ENCODE data around the gene ADAMTS2.

Gene ADAMTS2

DNA sequence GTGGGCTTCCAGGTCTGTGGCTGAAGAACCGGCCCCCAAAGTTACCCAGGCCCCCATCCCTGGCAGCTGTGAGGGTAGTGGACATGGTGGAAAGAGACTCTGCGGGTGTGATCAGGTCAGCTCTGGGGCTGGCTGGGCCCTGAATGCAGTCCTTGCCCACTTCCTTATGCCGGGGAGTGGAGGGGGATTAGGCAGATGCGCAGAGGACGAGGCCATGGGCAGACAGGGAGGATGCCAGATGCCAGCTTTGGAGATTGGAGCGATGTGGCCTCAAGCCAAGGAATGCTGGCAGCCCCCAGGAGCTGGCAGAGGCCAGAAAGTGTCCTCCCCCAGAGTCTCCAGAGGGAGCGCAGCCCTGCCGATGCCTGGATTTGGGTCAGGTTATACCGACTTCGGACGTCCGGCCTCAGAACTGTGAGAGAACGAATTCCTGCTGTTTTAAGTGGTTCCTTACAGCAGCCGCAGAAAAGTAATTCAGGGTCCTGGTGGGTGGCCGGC lies 69.8 kb downstream of the ADAMTS2 start:
- no peaks in the 10 kb centered on the region for H3K27me3 ChIP-seq (ENCODE audit: control insufficient read depth, insufficient read depth, low read length)
- no peak overlapping the region for H2AFZ ChIP-seq
- H3K4me2 ChIP-seq (ENCODE audit: low read length): no peak overlapping the region
- TF ChIP-seq, protein P1, sequence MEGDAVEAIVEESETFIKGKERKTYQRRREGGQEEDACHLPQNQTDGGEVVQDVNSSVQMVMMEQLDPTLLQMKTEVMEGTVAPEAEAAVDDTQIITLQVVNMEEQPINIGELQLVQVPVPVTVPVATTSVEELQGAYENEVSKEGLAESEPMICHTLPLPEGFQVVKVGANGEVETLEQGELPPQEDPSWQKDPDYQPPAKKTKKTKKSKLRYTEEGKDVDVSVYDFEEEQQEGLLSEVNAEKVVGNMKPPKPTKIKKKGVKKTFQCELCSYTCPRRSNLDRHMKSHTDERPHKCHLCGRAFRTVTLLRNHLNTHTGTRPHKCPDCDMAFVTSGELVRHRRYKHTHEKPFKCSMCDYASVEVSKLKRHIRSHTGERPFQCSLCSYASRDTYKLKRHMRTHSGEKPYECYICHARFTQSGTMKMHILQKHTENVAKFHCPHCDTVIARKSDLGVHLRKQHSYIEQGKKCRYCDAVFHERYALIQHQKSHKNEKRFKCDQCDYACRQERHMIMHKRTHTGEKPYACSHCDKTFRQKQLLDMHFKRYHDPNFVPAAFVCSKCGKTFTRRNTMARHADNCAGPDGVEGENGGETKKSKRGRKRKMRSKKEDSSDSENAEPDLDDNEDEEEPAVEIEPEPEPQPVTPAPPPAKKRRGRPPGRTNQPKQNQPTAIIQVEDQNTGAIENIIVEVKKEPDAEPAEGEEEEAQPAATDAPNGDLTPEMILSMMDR (IDR thresholded peaks at IDR 0.05): no peak
- H3K27ac ChIP-seq: peak overlapping the region; percentile 32
- H3K4me3 ChIP-seq (ENCODE audit: low read depth, low read length): no peak overlapping the region
- no peaks in the 10 kb centered on the region for H3K4me1 ChIP-seq
- no peaks in the 10 kb centered on the region for H3K9me3 ChIP-seq (ENCODE audit: control insufficient read depth, low read length)
- no peaks in the 10 kb centered on the region for H3K79me2 ChIP-seq
- H3K9ac ChIP-seq: no peak overlapping the region
- H3K36me3 ChIP-seq (ENCODE audit: control insufficient read depth, insufficient read depth, low read length): no peaks in the 10 kb centered on the region

DNA sequence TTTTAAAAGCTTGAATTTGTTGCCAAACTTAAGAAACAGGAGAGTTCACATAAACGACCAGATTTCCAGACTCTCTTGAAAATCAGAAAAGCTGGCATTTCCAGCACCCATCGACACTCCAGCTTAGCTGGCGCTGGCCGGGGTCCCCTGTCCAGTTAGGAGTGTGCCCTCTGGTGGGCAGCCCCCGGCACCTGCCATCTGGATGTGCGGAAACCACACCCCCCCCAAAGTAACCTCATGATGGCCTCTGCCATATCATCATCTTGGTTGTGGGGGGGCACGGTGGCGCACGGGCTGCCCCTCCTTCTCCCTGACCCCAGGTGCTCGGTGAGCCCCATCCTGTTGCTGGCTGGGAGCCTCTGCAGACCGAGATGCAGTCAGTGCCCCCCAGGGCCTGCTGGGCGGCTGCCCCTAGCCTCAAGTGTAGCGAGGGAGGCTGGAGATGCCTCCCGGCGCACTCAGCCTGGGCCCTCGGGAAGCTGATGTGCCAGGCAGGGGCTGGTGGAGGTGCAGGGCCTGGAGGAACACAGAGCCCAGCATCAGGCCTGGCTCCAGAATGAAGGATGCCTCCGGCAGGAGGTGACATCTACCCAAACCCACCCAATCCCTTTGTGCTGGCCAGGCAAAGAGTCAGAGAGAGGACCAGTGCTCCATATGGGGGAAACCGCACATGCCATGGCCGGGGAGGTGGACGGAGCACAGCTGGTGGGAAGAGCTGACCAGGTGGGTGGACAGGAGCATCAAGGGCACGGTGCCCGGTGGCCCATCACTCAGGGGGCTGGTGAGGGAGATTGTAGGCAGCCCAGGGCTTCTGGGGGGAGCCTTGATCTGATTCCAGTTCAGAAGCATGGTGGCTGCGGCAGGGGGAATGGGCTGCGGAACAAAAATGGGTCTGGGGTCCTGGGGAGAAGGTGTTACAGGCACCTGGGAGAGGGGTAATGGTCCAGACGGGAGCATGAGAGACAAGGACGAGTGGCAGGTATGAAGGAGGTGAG lies 70.6 kb downstream of the ADAMTS2 start:
- no peak overlapping the region for H3K4me3 ChIP-seq (ENCODE audit: low read depth, low read length)
- H3K27me3 ChIP-seq (ENCODE audit: control insufficient read depth, insufficient read depth, low read length): no peaks in the 10 kb centered on the region
- no peak overlapping the region for H3K4me2 ChIP-seq (ENCODE audit: low read length)
- TF ChIP-seq, protein P1 (IDR thresholded peaks at IDR 0.05): no peak
- no peak overlapping the region for H3K9ac ChIP-seq
- no peaks in the 10 kb centered on the region for H3K79me2 ChIP-seq
- H2AFZ ChIP-seq: no peak overlapping the region
- H3K9me3 ChIP-seq (ENCODE audit: control insufficient read depth, low read length): no peaks in the 10 kb centered on the region
- H3K27ac ChIP-seq: no peak overlapping the region
- H3K36me3 ChIP-seq (ENCODE audit: control insufficient read depth, insufficient read depth, low read length): no peaks in the 10 kb centered on the region
- H3K4me1 ChIP-seq: no peaks in the 10 kb centered on the region

DNA sequence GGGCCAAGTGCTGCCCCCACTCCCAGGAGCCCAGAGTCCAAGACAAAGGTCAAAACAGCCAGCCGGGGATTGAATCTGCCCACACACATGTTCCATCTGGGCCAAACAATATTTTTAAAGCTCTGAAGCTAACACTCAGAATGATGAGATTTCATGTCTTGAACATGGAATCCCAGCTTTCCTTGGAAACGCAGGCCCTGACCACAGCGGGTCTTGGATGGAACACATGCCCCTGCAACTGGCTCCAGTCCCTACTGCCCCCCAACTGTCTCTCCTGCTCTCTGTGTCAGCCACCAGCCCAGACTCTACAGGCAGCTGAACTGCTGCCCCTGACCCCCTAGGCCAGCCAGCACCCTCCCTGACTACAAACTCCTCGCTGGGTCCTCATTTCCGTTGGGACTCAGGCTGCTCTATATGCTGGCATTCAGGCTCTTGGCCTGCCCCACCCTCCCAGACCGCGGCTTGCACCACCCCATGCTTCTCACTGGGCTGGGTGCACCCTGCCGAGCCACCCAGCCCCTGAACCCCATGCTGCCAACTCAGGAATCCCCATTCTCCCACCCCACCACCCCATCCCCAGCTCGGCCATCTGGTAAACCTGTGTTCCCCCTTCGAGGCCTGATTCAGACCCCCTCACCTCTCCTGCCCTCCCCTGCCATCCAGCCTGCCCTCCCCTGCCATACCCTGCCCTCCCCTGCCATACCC lies 71.7 kb downstream of the ADAMTS2 start:
- H3K36me3 ChIP-seq (ENCODE audit: control insufficient read depth, insufficient read depth, low read length): no peaks in the 10 kb centered on the region
- H2AFZ ChIP-seq: no peak overlapping the region
- H3K79me2 ChIP-seq: no peaks in the 10 kb centered on the region
- TF ChIP-seq, protein P1 (IDR thresholded peaks at IDR 0.05): no peak
- H3K4me2 ChIP-seq (ENCODE audit: low read length): no peak overlapping the region
- no peaks in the 10 kb centered on the region for H3K4me1 ChIP-seq
- no peaks in the 10 kb centered on the region for H3K27me3 ChIP-seq (ENCODE audit: control insufficient read depth, insufficient read depth, low read length)
- no peak overlapping the region for H3K4me3 ChIP-seq (ENCODE audit: low read depth, low read length)
- no peak overlapping the region for H3K27ac ChIP-seq
- H3K9me3 ChIP-seq (ENCODE audit: control insufficient read depth, low read length): no peaks in the 10 kb centered on the region
- no peak overlapping the region for H3K9ac ChIP-seq

DNA sequence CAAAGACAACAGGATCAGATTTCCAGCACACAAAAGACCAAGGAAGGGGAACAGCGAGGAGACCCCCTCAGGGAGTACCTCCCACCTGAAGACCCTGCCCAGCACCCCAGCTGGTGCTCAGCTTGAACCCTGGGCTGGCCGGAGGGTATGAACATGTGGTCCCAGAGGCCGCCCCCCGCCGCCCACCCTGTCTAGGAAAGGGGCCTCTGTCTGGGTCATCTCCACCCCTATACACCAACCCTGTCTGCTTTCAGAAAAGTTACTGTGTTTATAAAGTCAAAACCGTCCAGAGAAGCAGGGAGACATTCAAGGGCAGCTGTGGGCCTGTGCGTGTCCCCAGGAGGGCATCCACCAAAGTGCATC lies 72.2 kb downstream of the ADAMTS2 start:
- H3K4me3 ChIP-seq (ENCODE audit: low read depth, low read length): no peak overlapping the region
- H3K4me1 ChIP-seq: no peaks in the 10 kb centered on the region
- H3K27ac ChIP-seq: no peak overlapping the region
- TF ChIP-seq, protein P1 (IDR thresholded peaks at IDR 0.05): no peak
- H3K36me3 ChIP-seq (ENCODE audit: control insufficient read depth, insufficient read depth, low read length): no peaks in the 10 kb centered on the region
- no peaks in the 10 kb centered on the region for H3K27me3 ChIP-seq (ENCODE audit: control insufficient read depth, insufficient read depth, low read length)
- no peaks in the 10 kb centered on the region for H3K79me2 ChIP-seq
- no peak overlapping the region for H3K9ac ChIP-seq
- H3K4me2 ChIP-seq (ENCODE audit: low read length): no peak overlapping the region
- no peaks in the 10 kb centered on the region for H3K9me3 ChIP-seq (ENCODE audit: control insufficient read depth, low read length)
- no peak overlapping the region for H2AFZ ChIP-seq
